Esophagus (tissue), 2 donors: ENCODE measurements around the gene TSPAN16. TPM values are rescaled to one million over a fixed set of nuclear protein-coding genes. Genes with fewer than 3 reads are reported as not detected.
"Not testable (repeated sequence)": the region's sequence is repeated elsewhere in the genome, so short reads cannot be mapped to it uniquely, and the experiment has no call there.

Experiments
- H3K27ac ChIP-seq, 2 donors: one replicate each; pipeline ENCODE4 v1.5.1; 2013; ENCODE audit warnings: low read depth in 2 of 2, mild to moderate bottlenecking in 2 of 2, inconsistent platforms in 1 of 2, low read length in 1 of 2, moderate library complexity in 1 of 2
- H3K27me3 ChIP-seq, 2 donors: one replicate each; pipeline ENCODE4 v1.6.1; 2013; ENCODE audit warnings: low read length in 2 of 2, control low read depth in 1 of 2, mild to moderate bottlenecking in 1 of 2; ENCODE audit not compliant: insufficient read depth in 2 of 2, control insufficient read depth in 1 of 2
- H3K36me3 ChIP-seq, 2 donors: one replicate each; pipeline ENCODE4 v1.6.1; 2013; ENCODE audit warnings: low read length in 1 of 2; ENCODE audit not compliant: control insufficient read depth in 2 of 2, insufficient read depth in 2 of 2
- H3K4me1 ChIP-seq, 2 donors: one replicate each; pipeline ENCODE4 v1.6.1; 2013; ENCODE audit warnings: low read length in 1 of 2; ENCODE audit not compliant: control insufficient read depth in 2 of 2, insufficient read depth in 2 of 2
- H3K4me3 ChIP-seq, 2 donors: one replicate each; pipeline ENCODE4 v1.5.1; 2013; ENCODE audit warnings: low read length in 2 of 2, mild to moderate bottlenecking in 2 of 2, low read depth in 1 of 2, moderate library complexity in 1 of 2
- H3K9me3 ChIP-seq, 2 donors: one replicate each; pipeline ENCODE4 v1.6.1; 2013; ENCODE audit warnings: mild to moderate bottlenecking in 2 of 2, low read depth in 1 of 2, low read length in 1 of 2, moderate library complexity in 1 of 2; ENCODE audit not compliant: control insufficient read depth in 2 of 2, insufficient read depth in 1 of 2
- WGBS, 2 donors: extraction: QIAGEN DNeasy Blood & Tissue Kit; methylation state at CpG; one replicate each; pipeline ENCODE4 v1.1.7; 2013; 5-methylcytosine and 5-hydroxymethylcytosine counted together
- polyA plus RNA-seq, 2 donors: library from polyadenylated mRNA; stranded (reverse); fragments of 200-250 nt; gene quantifications; one replicate each; pipeline ENCODE4 v1.2.3, GENCODE V29; 2013
- donor health status: healthy with polysubstance abuse.
- donor health status: Bipolar disorder and iron deficiency.

The TSPAN16 gene
- polyA plus RNA-seq, 2 donors: not detected

DNA sequence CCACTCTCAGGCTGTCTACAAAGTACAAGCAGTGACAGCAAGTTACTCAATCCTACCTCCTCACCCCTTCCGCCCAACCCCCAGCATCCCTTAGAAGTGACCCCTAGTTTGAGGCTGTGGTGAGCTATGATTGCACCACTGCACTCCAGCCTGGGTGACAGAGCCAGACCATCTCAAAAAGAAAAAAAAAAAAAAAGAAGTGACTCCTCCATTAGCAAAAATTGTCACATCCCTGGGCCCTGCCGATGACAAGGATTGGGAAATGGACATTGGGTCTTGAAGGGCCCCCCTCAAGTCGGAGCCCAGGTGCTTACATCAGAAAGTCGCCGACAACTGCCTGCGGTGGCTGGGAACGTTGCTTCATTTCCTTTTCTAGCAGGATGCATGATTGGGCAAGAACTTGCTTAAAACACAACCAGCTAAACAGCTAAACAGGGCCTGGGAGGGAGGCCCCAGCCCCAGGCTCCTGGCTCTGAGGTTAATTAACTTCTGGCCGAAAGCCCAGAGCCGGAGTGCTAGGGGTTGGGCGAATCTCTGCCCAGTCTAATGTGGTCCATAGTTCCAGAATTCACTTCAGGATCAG is 28.2 kb downstream of the TSPAN16 start:
- no peaks in the 10 kb centered on the region for H3K9me3 ChIP-seq

DNA sequence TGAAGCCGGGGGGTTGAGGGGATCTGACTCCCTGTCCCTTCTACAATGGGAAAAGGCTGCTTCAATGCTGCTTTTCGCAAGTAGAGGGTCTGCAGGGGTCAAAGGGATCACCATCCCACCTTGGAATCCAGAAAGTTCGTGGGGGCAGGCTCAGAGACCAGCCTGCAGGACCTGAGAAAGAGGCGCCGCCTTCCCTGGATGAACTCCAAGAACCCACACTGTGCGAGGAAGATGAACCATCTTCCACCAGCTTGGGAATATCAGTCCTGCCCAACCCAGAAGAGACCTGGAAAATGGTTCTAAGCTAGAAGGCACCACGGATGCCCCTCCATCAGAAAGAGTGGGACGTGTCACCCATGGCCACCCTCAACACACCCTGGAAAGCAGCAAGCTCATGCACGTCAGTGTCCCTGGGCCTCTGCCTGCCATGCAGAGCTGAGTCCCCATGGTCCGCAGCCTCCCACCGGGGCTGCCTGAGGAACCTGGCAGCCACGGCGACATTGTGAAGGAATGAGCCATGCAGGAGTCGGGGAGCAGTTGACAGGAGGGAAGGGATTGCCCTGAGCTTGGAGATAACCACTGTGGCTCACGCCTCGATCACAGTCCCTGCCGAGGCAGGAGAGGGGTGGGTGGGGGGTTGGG is 28.9 kb downstream of the TSPAN16 start:
- 52 to 53% methylated on average over 17 of the region's 17 CpGs for WGBS, 2 donors
- no peak overlapping the region for H3K4me3 ChIP-seq

More for the DNA sequence above, 28.2 kb downstream of the TSPAN16 start:
- Histone ChIP-seq H3K36me3 (peaks cover 7 to 10% of the 10 kb centered on the region in 2 donors), H3K27me3 (no peaks in the 10 kb centered on the region), H3K27ac (peak overlapping the region; percentile 74 to 90), H3K4me3 (no peak overlapping the region), H3K4me1 (peaks cover 0 to 14% of the 10 kb centered on the region in 2 donors)
- WGBS, 2 donors: 8 to 11% methylated on average over 10 of the region's 10 CpGs

DNA sequence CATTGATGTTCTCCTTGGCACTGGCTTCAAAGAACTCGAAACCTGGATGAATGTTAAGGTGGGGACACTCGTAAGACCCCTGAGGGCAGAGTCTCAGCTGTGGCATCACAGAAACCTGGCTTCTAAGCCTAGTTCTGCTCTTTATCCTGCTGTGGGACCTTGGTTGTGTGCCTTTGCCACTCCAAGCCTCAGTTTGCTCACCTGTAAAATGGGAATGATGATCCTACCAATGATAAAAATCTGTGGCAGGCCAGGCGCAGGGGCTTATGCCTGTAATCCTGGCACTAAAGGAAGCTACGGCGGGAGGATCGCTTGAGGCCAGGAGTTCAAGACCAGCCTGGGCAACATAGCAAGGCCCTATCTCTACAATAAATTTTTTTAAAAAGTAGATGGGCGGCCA is 29.6 kb downstream of the TSPAN16 start:
- no peaks in the 10 kb centered on the region for H3K27me3 ChIP-seq
- H3K36me3 ChIP-seq: peaks cover 7 to 16% of the 10 kb centered on the region in 2 donors
- WGBS, 2 donors: 84 to 87% methylated on average over 7 of the region's 7 CpGs
- H3K4me1 ChIP-seq: peaks cover 0 to 14% of the 10 kb centered on the region in 2 donors
- H3K27ac ChIP-seq: no peak overlapping the region
- no peak overlapping the region for H3K4me3 ChIP-seq
- H3K9me3 ChIP-seq: no peaks in the 10 kb centered on the region

More for the DNA sequence above, 28.9 kb downstream of the TSPAN16 start:
- Histone ChIP-seq H3K9me3 (no peaks in the 10 kb centered on the region), H3K27ac (peak overlapping the region; percentile 74 to 90), H3K36me3 (peaks cover 7 to 13% of the 10 kb centered on the region in 2 donors), H3K4me1 (peaks cover 0 to 14% of the 10 kb centered on the region in 2 donors), H3K27me3 (no peaks in the 10 kb centered on the region)

DNA sequence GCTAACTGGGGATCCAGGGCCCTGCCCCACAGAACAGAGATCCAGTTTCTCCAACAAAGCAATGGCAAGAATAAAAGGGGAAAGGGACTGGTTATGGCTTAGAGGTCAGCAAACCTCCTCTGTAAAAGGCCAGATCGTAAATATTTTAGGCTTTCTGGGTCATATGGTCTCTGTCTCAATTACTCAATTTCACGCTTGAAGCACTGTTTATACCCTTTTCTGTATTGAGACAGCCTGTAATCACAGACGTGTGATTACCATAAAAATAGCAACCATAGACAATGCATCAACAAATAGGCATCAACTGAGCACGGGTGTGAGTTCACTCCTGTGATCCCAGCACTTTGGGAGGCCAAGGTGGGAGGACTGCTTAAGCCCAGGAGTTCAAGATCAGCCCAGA is 34.2 kb downstream of the TSPAN16 start:
- Histone ChIP-seq H3K36me3 (peaks cover 11 to 12% of the 10 kb centered on the region in 2 donors), H3K4me3 (no peak overlapping the region), H3K4me1 (peaks cover 0 to under 1% of the 10 kb centered on the region in 2 donors), H3K27ac (no peak overlapping the region), H3K27me3 (no peaks in the 10 kb centered on the region), H3K9me3 (no peaks in the 10 kb centered on the region)
- WGBS, 2 donors: 76 to 80% methylated on average over 4 of the region's 4 CpGs

DNA sequence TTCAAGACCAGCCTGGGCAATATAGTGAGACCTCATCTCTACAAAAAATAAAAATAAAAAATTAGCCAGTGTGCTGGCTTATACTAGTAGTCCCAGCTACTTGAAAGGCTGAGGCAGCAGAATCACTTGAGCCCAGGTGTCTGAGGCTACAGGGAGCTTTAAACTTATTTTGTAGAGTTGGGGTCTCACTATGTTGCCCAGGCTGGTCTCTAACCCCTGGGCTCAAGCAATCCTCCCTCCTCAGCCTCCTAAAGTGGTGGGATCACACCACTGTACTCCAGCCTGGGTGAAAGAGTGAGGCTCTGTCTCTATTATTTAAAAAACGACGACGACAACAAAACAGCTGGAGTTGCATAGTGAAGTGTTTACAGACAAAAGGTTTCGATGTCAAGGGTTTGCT is 35.5 kb downstream of the TSPAN16 start:
- Histone ChIP-seq H3K27ac (no peak overlapping the region), H3K4me3 (no peak overlapping the region), H3K27me3 (no peaks in the 10 kb centered on the region), H3K4me1 (no peaks in the 10 kb centered on the region), H3K36me3 (peaks cover 11 to 20% of the 10 kb centered on the region in 2 donors), H3K9me3 (no peaks in the 10 kb centered on the region)
- 68 to 75% methylated on average over 4 of the region's 4 CpGs for WGBS, 2 donors

DNA sequence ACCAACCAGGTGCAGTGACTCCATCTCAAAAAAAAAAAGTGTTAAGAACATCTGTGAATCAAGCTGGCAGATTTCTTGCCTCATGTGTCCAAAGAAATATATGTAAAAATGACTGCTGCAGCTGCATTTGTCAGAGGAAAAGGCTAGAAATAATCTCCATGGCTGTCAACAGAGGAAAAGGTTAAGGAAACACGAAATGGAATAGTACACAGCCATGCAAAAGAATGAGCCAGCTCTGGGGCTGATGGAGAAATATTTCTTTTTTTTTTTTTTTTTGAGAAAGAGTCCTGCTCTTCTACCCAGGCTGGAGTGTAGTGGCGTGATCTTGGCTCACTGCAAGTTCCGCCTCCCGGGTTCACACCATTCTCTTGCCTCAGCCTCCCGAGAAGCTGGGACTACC is 36.9 kb downstream of the TSPAN16 start:
- no peaks in the 10 kb centered on the region for H3K9me3 ChIP-seq
- WGBS, 2 donors: 95 to 96% methylated on average over 5 of the region's 5 CpGs
- H3K27ac ChIP-seq: no peak overlapping the region
- H3K36me3 ChIP-seq: peaks cover 4 to 21% of the 10 kb centered on the region in 2 donors
- H3K4me1 ChIP-seq: peaks cover 0 to 3% of the 10 kb centered on the region in 2 donors
- H3K27me3 ChIP-seq: no peaks in the 10 kb centered on the region
- no peak overlapping the region for H3K4me3 ChIP-seq

DNA sequence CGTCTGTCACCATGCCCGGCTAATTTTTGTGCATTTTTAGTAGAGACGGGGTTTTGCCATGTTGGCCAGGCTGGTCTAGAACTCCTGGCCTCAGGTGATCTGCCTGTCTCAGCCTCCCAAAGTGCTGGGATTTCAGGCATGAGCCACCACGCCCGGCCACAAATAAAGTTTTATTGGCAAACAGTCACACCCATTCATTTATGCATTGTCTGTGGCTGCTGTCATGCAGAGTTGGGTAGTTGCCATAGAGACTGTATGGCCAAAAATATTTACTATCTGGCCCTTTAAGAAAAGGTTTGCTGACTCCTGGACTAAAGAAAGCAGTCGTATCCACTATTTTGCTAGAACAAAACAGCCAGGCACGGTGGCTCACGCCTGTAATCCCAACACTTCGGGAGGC is 37.9 kb downstream of the TSPAN16 start:
- not testable (repeated sequence) for H3K27me3 ChIP-seq, H3K4me3 ChIP-seq, H3K4me1 ChIP-seq, H3K27ac ChIP-seq, H3K9me3 ChIP-seq
- WGBS, 2 donors: 77 to 87% methylated on average over 9 of the region's 9 CpGs
- H3K36me3 ChIP-seq: peaks cover 4 to 21% of the 10 kb centered on the region in 2 donors

DNA sequence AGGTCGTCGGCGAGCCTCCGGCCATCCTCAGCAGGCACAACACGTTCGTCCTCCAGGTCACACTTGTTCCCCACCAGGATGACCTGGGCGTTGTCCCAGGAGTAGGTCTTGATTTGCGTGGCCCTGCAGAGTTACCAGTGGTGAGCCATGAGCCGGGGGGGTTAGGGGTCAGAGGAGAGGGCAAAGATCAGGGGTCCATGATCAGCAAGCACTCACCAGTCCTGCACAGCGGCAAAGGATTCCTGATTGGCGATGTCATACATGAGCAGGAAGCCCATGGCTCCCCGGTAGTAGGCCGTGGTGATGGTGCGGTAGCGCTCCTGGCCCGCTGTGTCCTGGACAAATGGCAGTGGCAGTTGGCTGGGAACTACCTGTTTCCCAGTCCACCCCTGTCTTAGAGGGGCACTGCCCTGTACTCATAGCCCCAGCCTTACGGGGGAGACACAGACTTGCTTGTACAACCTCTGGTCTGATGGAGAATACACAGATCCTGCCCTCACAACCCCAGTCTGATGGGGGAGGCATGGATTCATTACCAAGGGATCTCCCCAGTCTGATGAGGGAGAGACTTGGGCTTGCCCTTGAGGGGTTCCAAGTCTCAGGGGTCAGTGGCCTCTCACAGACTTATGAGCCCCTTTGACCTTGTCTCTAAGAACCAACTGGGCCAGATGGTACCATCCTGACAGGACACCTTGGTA is 39.6 kb downstream of the TSPAN16 start:
- no peaks in the 10 kb centered on the region for H3K27me3 ChIP-seq
- peaks cover 4 to 16% of the 10 kb centered on the region in 2 donors for H3K36me3 ChIP-seq
- H3K27ac ChIP-seq: no peak overlapping the region
- H3K4me1 ChIP-seq: peaks cover 0 to 6% of the 10 kb centered on the region in 2 donors
- H3K9me3 ChIP-seq: no peaks in the 10 kb centered on the region
- WGBS, 2 donors: 95% methylated on average over 17 of the region's 17 CpGs
- H3K4me3 ChIP-seq: no peak overlapping the region

DNA sequence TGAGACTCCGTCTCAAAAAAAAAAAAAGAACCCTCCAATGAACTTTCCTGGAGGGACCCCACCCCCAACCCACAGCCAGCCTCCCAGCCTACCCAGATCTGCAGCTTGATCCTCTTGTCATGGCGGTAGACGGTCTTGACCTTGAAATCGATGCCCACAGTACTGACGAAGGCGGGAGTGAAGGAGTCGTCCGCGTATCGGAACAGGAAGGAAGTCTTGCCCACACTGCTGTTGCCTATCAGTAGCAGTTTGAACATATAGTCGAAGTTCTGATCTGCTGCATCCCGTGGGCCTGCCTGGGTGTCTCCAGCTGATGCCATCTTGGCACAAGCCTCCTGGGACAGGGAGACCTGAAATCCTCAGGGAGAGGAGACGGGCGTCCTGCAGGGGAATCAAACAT is 41.1 kb downstream of the TSPAN16 start:
- 67 to 77% methylated on average over 14 of the region's 14 CpGs for WGBS, 2 donors
- no peak overlapping the region for H3K27ac ChIP-seq
- peaks cover 0 to 6% of the 10 kb centered on the region in 2 donors for H3K4me1 ChIP-seq
- H3K9me3 ChIP-seq: no peaks in the 10 kb centered on the region
- H3K36me3 ChIP-seq: peaks cover 4 to 16% of the 10 kb centered on the region in 2 donors
- H3K4me3 ChIP-seq: no peak overlapping the region
- no peaks in the 10 kb centered on the region for H3K27me3 ChIP-seq
